ENCODE measurements around the gene NOSTRIN. TPM values are rescaled to one million over a fixed set of nuclear protein-coding genes. Genes with fewer than 3 reads are reported as not detected.

Gene NOSTRIN
- total RNA-seq, 1 experiment from 2014 or later, result 3.1 TPM

DNA sequence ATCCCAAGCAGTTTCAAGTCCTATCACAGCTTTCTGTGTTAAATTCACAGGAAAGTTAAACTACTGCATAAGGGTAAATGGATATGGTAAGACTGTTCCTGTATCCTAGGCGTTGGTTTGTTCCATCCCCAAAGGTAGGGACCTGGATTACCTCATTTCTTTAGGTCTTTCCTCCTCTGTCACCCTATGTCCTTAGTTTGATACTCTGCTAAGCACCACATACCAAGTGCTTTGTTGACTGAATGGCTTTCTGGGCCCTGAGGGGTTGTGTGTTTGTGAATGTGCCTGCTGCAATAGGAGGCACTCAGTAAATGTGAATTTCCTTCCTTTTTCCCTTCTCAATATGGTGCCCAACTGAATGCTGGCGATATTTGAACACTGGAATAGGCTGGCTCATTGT is 7.8 kb downstream of the NOSTRIN start:
- no peak overlapping the region for H3K4me2 ChIP-seq (ENCODE audit: low read length)
- POLR2A ChIA-PET, result no interaction called here
- CTCF ChIA-PET, result no interaction called here
- H3K4me1 ChIP-seq (ENCODE audit: control insufficient read depth in 1 of 2, insufficient read depth in 2 of 2, low read length in 2 of 2), result no peaks in the 10 kb centered on the region
- RAD21 ChIA-PET (ENCODE audit: low non-redundant PET in 1 of 2, low total read pairs in 2 of 2, uncharacterized antibody in 2 of 2, unreplicated experiment in 2 of 2), result no interaction called here
- BruUV-seq (replicated peaks), result no TSS peak
- H3K79me2 ChIP-seq (ENCODE audit: insufficient read depth, low read length), result no peaks in the 10 kb centered on the region
- H3K27me3 ChIP-seq (ENCODE audit: insufficient read depth, low read length), result no peaks in the 10 kb centered on the region
- no peak overlapping the region for H3K4me3 ChIP-seq (replicated peaks in 1 of 2; ENCODE audit: low read depth in 1 of 2, low read length in 2 of 2)
- H3K9me3 ChIP-seq (ENCODE audit: control insufficient read depth in 1 of 2, insufficient read depth in 1 of 2, low read depth in 1 of 2, low read length in 2 of 2), result no peaks in the 10 kb centered on the region
- DNase-seq (ENCODE audit: low read depth, low spot score) (no peak), ATAC-seq (no peak)
- no peak overlapping the region for H3K27ac ChIP-seq (ENCODE audit: low read depth, low read length)
- no peak for TF ChIP-seq EZH2 (IDR thresholded peaks at IDR 0.05)
- no peak for TF ChIP-seq TCF7L2 (IDR thresholded peaks at IDR 0.05; ENCODE audit: borderline replicate concordance, extremely low read depth, insufficient read depth, insufficient read length)
- no peak for TF ChIP-seq POLR2A (IDR thresholded peaks at IDR 0.05; ENCODE audit: borderline replicate concordance, extremely low read depth, insufficient read depth, insufficient read length)
- TF ChIP-seq RAD21 (IDR thresholded peaks at IDR 0.05; ENCODE audit: low read depth), result no peak
- TF ChIP-seq, protein P1, sequence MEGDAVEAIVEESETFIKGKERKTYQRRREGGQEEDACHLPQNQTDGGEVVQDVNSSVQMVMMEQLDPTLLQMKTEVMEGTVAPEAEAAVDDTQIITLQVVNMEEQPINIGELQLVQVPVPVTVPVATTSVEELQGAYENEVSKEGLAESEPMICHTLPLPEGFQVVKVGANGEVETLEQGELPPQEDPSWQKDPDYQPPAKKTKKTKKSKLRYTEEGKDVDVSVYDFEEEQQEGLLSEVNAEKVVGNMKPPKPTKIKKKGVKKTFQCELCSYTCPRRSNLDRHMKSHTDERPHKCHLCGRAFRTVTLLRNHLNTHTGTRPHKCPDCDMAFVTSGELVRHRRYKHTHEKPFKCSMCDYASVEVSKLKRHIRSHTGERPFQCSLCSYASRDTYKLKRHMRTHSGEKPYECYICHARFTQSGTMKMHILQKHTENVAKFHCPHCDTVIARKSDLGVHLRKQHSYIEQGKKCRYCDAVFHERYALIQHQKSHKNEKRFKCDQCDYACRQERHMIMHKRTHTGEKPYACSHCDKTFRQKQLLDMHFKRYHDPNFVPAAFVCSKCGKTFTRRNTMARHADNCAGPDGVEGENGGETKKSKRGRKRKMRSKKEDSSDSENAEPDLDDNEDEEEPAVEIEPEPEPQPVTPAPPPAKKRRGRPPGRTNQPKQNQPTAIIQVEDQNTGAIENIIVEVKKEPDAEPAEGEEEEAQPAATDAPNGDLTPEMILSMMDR (IDR thresholded peaks at IDR 0.05 in 2 of 3, conservative IDR thresholded peaks at IDR 0.05 in 1 of 3; ENCODE audit: borderline replicate concordance in 1 of 3, insufficient read depth in 1 of 3, low read depth in 2 of 3, low read length in 2 of 3), result no peak
- no peak for TF ChIP-seq SP1 (IDR thresholded peaks at IDR 0.05; ENCODE audit: low read depth)
- no peak for TF ChIP-seq EGR1 (IDR thresholded peaks at IDR 0.05; ENCODE audit: low read depth)
- no peak for TF ChIP-seq EZH2phosphoT487 (IDR thresholded peaks at IDR 0.05; ENCODE audit: borderline replicate concordance)
- no peak for TF ChIP-seq SIN3A (IDR thresholded peaks at IDR 0.05; ENCODE audit: low read depth)
- no peak for TF ChIP-seq POLR2AphosphoS5 (IDR thresholded peaks at IDR 0.05; ENCODE audit: low read depth, low read length)
- no peak for TF ChIP-seq YY1 (IDR thresholded peaks at IDR 0.05; ENCODE audit: extremely low read depth, insufficient replicate concordance, low read depth, low read length)
- TF ChIP-seq, protein P2, sequence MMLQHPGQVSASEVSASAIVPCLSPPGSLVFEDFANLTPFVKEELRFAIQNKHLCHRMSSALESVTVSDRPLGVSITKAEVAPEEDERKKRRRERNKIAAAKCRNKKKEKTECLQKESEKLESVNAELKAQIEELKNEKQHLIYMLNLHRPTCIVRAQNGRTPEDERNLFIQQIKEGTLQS (IDR thresholded peaks at IDR 0.05), result no peak
- no peak for TF ChIP-seq SRF (IDR thresholded peaks at IDR 0.05; ENCODE audit: low read depth)
- TF ChIP-seq, protein P3, sequence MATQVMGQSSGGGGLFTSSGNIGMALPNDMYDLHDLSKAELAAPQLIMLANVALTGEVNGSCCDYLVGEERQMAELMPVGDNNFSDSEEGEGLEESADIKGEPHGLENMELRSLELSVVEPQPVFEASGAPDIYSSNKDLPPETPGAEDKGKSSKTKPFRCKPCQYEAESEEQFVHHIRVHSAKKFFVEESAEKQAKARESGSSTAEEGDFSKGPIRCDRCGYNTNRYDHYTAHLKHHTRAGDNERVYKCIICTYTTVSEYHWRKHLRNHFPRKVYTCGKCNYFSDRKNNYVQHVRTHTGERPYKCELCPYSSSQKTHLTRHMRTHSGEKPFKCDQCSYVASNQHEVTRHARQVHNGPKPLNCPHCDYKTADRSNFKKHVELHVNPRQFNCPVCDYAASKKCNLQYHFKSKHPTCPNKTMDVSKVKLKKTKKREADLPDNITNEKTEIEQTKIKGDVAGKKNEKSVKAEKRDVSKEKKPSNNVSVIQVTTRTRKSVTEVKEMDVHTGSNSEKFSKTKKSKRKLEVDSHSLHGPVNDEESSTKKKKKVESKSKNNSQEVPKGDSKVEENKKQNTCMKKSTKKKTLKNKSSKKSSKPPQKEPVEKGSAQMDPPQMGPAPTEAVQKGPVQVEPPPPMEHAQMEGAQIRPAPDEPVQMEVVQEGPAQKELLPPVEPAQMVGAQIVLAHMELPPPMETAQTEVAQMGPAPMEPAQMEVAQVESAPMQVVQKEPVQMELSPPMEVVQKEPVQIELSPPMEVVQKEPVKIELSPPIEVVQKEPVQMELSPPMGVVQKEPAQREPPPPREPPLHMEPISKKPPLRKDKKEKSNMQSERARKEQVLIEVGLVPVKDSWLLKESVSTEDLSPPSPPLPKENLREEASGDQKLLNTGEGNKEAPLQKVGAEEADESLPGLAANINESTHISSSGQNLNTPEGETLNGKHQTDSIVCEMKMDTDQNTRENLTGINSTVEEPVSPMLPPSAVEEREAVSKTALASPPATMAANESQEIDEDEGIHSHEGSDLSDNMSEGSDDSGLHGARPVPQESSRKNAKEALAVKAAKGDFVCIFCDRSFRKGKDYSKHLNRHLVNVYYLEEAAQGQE (IDR thresholded peaks at IDR 0.05; ENCODE audit: low read depth), result no peak
- intact Hi-C loops (cut with micrococcal nuclease), result no loop called here
- no peaks in the 10 kb centered on the region for H3K36me3 ChIP-seq (ENCODE audit: control insufficient read depth in 1 of 2, insufficient read depth in 2 of 2, low read length in 2 of 2)
- no peaks in the 10 kb centered on the region for H4K20me1 ChIP-seq (ENCODE audit: insufficient read depth)
- no peak overlapping the region for H2AFZ ChIP-seq (ENCODE audit: low read depth, low read length, poor library complexity, severe bottlenecking)
- no peak overlapping the region for H3K9ac ChIP-seq (ENCODE audit: low read length)
- H3K9me2 ChIP-seq (ENCODE audit: insufficient read depth), result no peaks in the 10 kb centered on the region

All from HCT116 (cell line).